PFSK-1 (cell line): ENCODE data around the gene ARFIP2.

Experiments
- FOXP2 ChIP-seq: optimal IDR thresholded peaks from 2 replicates; pipeline ENCODE3; 2011; ENCODE audit warnings: borderline replicate concordance, control low read depth, inconsistent platforms; ENCODE audit not compliant: insufficient read depth; ENCODE audit errors: extremely low read length, extremely low read depth
- POLR2AphosphoS5 ChIP-seq: IDR thresholded peaks from 2 replicates; pipeline ENCODE4 v1.6.1; 2012; ENCODE audit warnings: low read depth, mild to moderate bottlenecking, control low read depth, low read length, moderate library complexity
- SIN3A ChIP-seq: IDR thresholded peaks from 2 replicates; pipeline ENCODE4 v1.6.1; 2012; ENCODE audit warnings: mild to moderate bottlenecking, low read length, moderate library complexity, borderline replicate concordance; ENCODE audit not compliant: insufficient read depth
- TAF1 ChIP-seq: IDR thresholded peaks from 2 replicates; pipeline ENCODE4 v1.6.1; 2012; ENCODE audit warnings: low read length, control low read depth, borderline replicate concordance; ENCODE audit not compliant: insufficient read depth
- TF ChIP-seq, protein P1 (sequence below), 2 experiments: IDR thresholded peaks; 2 replicates each; pipeline versions ENCODE4 v1.6.1 to v1.8.0; 2011 to 2012; ENCODE audit warnings: low read depth in 2 of 2, low read length in 2 of 2, control low read depth in 1 of 2, inconsistent platforms in 1 of 2, mild to moderate bottlenecking in 1 of 2, moderate library complexity in 1 of 2; ENCODE audit not compliant: insufficient read depth in 1 of 2

GRCh38 chr11:6480299-6480914, 724 bp downstream of the ARFIP2 start:
- TF ChIP-seq POLR2AphosphoS5 (peak; percentile 36; the same call in 1 of the 2 replicates), TAF1 (no peak), SIN3A (no peak), FOXP2 (no peak)
- TF ChIP-seq, protein P1, sequence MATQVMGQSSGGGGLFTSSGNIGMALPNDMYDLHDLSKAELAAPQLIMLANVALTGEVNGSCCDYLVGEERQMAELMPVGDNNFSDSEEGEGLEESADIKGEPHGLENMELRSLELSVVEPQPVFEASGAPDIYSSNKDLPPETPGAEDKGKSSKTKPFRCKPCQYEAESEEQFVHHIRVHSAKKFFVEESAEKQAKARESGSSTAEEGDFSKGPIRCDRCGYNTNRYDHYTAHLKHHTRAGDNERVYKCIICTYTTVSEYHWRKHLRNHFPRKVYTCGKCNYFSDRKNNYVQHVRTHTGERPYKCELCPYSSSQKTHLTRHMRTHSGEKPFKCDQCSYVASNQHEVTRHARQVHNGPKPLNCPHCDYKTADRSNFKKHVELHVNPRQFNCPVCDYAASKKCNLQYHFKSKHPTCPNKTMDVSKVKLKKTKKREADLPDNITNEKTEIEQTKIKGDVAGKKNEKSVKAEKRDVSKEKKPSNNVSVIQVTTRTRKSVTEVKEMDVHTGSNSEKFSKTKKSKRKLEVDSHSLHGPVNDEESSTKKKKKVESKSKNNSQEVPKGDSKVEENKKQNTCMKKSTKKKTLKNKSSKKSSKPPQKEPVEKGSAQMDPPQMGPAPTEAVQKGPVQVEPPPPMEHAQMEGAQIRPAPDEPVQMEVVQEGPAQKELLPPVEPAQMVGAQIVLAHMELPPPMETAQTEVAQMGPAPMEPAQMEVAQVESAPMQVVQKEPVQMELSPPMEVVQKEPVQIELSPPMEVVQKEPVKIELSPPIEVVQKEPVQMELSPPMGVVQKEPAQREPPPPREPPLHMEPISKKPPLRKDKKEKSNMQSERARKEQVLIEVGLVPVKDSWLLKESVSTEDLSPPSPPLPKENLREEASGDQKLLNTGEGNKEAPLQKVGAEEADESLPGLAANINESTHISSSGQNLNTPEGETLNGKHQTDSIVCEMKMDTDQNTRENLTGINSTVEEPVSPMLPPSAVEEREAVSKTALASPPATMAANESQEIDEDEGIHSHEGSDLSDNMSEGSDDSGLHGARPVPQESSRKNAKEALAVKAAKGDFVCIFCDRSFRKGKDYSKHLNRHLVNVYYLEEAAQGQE (IDR thresholded peaks at IDR 0.05; ENCODE audit: insufficient read depth in 1 of 2, low read depth in 2 of 2, low read length in 2 of 2) = no peak
